NCI-H1105 treated with DMSO at 0.1 percent for 48 hours (cell line): ENCODE data around the gene TCTN1.
"Not testable (repeated sequence)": the region's sequence is repeated elsewhere in the genome, so short reads cannot be mapped to it uniquely, and the experiment has no call there.

ENCODE experiments used
- DNase-seq: peaks from one replicate; lab custom pipeline; 2025; lab: John Stamatoyannopoulos, UW

Gene TCTN1

DNA sequence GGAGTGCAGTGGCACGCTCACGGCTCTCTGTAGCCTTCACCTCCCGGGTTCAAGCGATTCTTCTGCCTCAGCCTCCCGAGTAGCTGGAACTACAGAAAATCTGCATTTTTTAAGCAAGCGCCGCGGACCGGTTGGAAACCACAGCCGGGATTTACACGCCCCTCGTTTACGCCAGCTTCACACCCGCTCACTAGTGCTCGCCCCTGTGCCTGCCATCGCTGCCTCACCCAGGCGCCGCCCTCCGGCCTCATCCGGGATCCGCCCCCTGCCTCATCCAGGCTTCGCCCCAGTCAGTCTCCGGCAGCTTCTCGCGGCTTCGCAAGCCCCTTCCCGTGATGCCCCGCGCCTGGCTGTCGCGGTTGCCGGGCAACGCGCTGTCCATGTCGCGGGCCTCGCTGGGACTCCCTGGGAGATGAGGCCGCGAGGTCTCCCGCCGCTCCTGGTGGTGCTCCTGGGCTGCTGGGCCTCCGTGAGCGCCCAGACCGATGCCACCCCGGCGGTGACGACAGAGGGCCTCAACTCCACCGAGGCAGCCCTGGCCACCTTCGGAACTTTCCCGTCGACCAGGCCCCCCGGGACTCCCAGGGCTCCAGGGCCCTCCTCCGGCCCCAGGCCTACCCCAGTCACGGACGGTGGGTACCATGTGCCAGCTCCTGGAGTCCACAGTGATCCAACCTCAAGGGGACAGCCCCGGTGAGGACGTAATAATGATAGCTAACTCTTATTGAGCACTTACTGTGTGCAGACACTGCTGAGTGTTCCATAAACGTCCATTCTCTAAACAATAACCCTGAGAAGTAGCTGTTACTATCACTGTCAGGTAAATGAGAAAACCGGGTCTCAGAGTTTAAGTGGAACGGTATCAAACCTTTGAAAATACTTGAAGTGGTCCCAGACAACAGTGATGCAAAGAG lies at the start of gene TCTN1:
TCTN1 (plus strand) TSS at position 359 of the 914 bp plus-strand sequence; CDS start at position 413, 54 bp downstream.
- DNase-seq = peak; percentile 96

DNA sequence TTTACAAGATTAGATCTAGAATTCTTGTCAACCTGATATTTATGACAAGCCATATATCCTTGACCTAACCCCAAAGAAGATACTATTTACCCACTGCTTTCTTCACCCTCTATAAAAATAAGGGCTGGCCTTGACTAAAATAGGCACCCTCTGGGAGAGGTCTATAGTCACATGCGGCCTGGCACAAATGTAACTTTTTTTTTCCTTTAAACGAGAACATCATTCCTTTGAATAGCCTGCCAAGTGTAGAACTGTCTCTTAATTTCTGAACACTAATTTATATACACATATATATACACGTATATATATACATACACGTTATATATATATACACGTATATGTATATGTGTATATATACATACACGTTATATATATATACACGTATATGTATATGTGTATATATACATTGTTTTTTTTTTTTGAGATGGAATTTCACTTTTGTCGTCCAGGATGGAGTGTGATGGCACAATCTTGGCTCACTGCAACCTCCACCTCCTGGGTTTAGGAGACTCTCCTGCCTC lies 49.4 kb upstream of the TCTN1 start:
- no peak for DNase-seq

DNA sequence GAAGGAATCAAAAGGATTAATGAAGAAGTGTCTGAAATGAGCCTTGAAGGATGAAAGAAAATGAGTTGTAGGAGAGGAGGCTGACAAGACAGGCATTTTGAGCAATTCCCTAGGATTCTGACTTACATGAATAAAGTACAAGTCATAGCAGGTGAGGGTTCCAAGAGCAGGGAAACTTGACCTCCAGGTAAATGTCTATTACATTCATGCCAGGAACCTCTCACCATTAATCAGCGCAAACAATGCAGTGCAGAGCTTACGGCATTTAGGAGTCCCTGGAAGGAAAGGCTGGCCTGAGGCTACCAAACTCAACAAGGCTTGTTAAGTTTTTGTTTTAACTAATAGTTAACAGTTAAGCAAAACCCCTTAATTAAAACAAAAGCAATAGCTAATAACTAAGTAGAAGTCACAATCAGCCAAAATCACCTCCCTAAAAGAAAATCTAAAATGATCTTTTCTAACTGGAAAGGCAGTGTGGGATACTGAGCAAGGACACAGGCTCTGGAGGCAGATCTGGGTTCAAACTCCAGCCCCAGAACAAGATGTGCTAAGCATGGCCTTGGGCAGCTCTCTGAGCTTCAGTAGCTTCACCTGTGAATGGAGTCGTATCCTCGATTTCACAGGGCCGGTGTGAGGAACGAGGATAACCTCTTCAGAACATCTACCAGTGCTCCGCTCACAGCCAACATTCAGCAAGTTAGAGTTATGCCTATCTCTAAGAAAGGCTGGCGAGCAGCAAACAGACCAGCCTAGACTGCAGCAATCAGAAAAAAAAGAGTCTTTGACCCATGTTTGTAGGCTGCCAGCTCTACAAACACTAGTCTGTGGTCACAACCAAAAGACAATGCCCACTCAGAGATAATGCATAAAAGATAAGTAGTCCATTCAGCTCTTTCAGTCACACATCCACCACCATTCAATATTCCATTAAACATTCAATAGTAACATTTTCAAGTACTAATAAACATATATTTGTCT lies 47.7 kb upstream of the TCTN1 start:
- DNase-seq = peak; percentile 5

DNA sequence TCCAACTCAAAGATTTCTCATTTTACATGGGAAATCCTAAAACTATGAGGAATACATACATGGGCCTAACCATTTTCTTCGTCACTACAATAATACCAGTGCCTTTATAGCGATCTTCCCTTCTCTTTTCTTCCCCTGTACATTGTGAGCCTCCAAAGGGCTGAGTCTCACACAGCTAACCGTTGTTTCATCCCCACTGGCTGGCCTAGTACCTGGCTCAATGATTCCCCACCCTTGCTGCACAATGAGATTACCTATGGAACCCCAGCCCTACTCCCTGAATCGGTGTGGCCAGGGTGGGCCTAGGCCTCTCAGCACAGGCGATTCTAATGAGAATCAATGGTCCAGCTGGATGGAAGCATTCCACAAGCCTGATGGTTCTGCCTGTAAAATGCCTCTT lies 46.9 kb upstream of the TCTN1 start:
- DNase-seq = no peak

DNA sequence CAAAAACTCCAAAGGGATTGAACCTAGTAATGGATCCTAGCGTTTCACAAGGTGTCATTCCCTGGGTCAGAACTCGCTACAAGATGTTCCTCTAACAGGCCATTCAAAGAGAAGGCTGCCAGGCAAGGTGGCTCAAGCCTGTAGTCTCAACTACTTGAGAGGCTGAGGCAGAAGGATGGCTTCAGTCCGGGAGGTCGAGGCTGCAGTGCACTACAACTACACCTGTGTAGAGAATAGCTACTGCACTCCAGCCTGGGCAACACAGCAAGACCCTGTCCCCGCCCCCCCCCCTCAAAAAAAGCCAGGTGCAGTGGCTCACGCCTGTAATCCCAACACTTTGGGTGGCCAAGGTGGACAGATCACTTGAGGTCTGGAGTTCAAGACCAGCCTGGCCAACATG lies 45.2 kb upstream of the TCTN1 start:
- no peak for DNase-seq

DNA sequence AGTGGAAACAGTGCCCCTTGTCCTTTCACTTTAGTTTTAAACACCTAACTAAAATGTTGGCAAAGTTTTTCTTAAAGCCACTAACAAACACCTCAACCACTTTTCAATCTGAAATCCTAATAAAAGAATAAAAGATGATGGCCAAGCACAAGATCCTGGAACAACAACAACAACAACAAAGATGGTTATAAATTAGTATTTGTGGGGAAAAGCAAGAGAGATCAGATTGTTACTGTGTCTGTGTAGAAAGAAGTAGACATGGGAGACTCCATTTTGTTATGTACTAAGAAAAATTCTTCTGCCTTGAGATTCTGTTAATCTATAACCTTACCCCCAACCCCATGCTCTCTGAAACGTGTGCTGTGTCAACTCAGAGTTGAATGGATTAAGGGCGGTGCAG lies 44.1 kb upstream of the TCTN1 start:
- DNase-seq = not testable (repeated sequence)

DNA sequence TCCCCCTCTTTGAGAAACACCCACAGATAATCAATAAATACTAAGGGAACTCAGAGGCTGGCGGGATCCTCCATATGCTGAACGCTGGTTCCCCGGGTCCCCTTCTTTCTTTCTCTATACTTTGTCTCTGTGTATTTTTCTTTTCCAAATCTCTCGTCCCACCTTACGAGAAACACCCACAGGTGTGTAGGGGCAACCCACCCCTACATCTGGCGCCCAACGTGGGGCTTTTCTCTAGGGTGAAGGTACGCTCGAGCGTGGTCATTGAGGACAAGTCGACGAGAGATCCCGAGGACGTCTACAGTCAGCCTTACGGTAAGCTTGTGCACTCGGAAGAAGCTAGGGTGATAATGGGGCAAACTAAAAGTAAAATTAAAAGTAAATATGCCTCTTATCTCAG lies 43.1 kb upstream of the TCTN1 start:
- not testable (repeated sequence) for DNase-seq

DNA sequence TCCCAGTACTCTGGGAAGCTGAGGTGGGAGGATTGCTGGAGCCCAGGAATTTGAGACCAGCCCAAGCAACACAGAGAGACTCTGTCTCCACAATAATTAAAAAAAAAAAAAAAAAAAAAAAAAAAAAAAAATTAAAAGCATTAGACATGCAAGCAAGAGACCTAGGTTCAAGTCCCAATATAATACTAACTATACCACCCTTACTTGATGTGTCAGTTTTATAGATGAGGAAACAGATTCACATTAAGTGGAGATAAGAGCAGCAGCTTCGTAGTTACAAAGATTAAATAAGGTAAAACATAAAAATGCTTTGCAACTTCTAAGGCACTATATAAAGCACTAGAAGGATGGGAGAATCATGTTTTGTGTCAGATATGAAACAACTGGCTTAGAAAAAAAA lies 39.9 kb upstream of the TCTN1 start:
- no peak for DNase-seq

DNA sequence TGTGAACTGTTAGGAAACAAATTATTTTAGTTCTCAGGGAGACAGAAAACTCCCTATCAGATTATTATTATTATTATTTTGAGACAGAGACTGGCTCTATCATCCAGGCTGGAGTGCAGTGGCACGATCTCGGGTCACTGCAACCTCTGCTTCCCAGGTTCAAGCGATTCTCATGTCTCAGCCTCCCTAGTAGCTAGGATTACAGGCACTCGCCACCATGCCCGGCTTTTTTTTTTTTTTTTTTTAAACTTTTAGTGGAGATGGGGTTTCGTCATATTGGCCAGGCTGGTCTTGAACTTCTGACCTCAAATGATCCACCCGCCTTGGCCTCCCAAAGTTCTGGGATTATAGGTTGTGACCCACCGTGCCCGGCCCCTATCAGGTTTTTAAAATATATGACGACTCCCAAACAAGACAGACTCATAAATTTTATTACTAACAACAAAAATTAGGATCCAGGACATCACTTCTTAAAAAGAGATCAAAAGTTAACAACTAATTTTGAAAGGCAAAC lies 39.2 kb upstream of the TCTN1 start:
- not testable (repeated sequence) for DNase-seq

DNA sequence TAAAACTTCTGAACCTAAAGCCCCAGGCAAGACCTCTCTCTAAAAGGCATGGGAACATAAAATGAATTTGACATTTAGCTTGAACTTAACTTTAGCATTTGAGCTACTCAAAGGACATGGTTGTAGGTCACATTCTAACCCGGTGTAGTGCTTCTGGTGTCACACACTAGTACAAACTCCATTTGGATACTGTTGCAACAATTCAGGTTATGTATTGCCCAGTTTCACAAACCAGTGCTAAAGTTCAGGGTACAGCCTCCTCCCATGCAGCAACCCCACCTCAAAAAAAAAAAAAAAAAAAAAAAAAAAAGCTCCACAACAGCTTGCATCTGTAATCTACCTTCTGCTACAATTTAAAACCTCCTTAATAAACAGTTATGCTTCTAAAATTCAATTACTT lies 38.6 kb upstream of the TCTN1 start:
- DNase-seq = no peak

DNA sequence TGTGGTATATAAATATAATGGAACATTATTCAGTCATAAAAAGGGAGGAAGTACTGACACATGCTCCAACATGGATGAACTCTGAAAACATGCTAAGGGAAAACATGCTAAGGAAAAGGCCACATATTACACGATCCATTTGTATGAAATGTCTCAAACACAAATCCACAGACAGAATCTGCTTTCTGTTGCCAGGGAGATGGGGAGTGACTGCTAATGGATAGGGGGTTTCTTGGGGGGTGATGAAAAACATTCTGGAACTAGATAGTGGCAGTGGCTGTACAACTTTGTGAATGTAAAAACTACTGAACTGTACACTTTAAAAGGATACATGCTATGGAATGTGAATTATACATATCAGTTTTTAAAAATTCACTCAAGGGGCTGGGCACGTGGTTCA lies 37.4 kb upstream of the TCTN1 start:
- DNase-seq = no peak

DNA sequence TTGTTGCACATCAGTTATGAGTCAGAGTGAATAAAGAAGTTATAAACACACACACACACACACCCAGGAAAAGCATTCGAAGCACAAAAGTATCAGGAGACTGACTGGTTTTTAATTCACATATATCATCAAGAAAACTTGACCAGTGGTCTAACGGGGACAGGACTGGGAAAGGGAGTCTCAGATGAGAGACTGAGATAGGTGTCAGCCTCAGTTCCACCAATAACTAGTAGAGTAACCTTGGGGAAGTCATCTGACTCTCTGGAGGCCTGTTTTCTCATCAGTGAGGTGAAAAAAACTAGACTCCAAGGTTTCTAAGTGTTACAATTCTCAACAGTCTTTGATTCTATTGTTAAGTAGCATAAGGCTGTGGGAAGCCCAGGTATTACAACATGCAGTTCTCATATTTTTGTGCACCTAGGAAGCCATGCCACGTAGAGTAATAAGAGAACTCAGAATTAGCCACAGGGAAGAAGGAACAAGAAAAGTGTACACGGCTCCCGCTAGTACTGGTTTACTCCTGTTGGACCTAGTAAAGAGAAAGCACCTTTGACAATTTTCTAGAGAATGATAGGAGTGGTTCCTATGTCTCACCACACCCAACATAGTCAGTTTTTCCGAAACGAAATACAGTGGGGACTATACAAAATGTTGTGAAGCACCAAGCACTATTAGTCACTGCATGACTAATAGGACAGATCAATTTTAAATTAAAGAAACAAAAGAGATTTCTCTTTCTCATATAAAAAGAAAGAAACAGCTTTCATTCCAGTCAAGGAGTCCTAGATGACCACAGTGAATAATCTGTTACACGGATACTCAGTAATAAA lies 35.9 kb upstream of the TCTN1 start:
- no peak for DNase-seq

DNA sequence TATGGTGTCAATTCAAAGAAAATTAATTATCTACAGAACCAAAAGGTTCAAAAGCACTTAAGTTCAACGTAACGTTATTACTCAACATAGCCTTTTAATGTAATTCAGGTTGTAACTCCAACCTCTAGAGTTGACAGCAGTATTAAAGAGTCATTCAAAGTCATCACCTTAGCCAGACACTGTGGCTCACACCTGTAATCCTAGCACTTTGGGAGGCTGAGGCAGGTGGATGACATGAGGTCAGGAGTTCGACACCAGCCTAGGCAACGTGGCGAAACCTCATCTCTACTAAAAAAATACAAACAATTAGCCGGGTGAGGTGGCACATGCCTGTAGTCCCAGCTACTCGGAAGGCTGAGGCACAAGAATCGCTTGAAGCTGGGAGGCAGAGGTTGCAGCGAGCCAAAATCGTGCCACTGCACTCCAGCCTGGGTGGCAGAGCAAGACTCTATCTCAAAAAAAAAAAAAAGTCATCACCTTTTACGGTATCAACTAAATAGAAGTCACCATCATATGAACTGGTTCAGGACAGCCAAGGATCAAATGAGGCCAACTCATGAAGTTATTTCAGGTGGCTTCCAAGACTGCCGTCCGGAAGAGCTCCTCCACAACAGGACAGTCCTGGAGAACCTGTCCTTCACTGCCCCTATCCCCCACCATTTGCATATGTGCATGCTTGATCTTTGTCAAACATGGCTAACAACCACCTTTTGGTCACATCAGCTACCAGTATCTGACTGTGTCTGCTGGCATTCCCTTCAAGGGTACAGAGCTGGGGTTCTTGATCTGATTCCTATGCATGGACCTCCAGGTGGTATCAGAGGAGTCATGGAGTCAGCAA lies 35.0 kb upstream of the TCTN1 start:
- no peak for DNase-seq

DNA sequence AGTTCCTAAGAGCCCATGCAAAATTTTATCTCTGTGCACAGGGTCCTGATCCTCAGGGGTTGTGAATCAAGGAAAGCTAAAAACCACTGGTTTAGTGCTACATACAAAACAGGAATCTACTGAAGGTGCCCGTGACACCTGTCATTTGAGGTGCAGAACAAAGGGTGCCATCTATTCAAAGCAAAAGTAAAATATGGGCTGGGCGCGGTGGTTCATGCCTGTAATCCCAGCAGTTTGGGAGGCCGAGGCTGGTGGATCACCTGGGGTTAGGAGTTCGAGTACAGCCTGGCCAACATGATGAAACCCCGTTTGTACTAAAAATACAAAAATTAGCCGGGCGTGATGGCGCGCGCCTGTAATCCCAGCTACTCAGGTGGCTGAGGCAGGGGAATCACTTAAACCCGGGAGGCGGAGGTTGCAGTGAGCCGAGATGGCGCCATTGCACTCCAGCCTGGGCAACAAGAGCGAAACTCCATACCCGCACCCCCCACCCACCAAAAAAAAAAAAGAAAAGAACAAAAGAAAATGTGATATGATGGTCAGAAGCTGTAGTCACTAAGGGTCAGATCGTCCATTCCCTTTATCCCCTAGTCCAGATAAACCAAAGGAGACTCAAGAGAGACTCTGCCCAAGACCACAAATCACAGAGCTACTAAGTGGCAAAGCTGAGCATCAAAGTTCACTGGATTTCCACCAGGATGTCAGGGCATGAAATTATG lies 34.2 kb upstream of the TCTN1 start:
- no peak for DNase-seq

DNA sequence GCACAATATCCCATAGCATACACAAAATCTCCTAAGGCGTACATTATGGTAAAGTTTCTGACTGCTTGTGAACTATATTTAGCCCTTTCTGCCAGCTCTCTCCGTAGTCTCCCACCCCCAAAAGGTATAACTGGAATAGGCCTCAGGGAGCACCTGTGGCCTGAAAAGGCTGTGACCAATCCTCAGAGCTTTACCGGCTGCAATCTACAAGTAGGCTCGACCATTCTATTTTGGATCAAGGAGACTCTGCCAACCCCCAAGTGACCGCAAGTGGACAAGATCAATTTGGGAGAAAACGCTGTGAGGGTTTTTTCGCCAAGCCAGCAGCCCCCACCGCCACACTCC lies 32.0 kb upstream of the TCTN1 start:
- peak; percentile 6 for DNase-seq

DNA sequence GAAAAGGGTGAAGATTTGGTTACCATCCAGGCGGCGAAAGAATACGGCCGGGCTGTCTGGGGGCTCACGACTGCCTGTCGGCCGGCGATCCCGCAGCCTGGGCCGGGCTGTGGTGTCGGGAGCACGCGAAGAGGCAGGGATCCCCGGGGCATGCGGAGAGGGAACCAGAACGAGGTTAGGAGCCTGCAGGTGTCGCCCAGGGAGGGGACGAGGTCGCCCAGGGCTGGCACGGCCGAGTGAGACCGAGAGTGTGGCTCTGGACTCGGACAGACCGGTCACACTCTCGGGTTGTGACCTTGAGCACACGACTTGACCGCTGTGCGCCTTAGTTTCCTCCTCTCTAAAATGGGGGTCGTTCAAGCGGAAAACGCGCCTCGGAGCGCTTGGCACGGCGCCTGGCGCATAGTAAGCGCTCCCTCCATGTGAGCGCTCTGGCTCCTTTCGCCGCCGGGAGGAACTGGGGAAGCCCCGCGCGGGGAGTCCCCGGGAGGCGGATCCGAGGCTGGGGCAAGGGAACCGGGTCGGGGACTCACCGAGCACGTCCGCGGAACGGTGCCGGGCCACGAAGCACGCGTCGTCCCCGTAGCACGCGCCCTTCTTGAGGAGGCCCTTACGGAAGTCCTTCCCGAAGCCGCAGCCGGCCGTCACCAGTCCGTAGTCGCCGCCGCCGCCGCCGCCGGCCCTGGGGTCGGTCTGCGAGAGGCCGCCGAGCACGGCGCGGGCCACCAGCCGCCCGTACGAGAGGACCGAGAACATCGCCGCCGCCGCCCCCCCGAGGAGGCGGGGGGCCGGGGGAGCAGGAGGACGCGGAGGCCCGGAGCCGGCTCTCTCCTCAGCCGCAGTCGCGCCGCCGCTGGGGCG lies 31.4 kb upstream of the TCTN1 start:
- peak; percentile 56 for DNase-seq

DNA sequence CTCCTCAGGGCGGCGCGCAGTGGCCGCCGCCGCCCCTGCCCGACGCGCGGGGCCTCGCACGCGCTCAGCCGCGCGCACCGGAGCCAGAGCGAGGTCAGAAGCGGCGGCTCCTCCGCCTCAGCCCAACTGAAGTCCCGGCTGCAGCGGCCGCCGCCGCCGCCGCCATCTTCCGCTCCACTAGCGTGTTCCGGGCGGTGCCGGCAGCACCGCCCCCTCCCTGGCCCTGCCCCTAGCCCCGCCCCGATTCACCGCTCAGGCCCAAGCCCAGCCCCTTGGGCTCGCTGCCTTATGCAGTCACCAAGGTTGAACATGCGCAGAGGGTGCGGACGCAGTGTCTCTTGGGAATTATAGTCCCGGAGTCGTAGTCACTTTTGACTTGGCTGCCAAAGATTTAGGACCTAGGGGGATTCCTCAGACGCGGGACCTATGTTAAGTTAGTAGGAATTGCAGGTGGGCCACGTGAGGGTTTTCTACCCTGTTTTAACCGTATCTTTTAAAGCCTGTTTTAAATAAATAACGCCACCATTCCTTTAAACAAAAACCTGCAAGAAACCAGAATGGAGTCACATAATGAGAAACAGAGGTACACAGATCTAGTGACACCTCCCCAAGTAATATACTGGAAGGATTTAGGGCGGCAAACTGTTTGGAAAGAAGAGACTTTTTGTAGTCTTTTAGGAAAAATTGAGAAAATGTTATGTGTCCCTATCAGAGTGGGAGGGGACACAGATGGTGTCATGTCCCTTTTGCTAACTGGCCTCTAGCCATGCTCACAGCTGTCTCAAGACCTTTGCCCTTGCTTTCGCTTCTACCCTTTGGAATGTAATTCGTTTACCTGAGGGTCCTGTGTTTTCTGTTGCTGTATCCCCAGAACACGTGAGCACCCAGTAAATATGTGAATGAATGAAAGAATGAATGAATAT lies 30.5 kb upstream of the TCTN1 start, which contains the start of gene PPTC7:
PPTC7 (minus strand) TSS at position 182 of the 923 bp plus-strand sequence. CDS start 287 bp downstream, outside the sequence.
- peak; percentile 94 for DNase-seq
